ENCODE measurements around the gene PEX11B. TPM values are rescaled to one million over a fixed set of nuclear protein-coding genes. Genes with fewer than 3 reads are reported as not detected.
"Not testable (repeated sequence)": the region's sequence is repeated elsewhere in the genome, so short reads cannot be mapped to it uniquely, and the experiment has no call there.

PEX11B gene
- total RNA-seq, 2 donors from 2014 or later = 33.8 to 37.1 TPM

DNA sequence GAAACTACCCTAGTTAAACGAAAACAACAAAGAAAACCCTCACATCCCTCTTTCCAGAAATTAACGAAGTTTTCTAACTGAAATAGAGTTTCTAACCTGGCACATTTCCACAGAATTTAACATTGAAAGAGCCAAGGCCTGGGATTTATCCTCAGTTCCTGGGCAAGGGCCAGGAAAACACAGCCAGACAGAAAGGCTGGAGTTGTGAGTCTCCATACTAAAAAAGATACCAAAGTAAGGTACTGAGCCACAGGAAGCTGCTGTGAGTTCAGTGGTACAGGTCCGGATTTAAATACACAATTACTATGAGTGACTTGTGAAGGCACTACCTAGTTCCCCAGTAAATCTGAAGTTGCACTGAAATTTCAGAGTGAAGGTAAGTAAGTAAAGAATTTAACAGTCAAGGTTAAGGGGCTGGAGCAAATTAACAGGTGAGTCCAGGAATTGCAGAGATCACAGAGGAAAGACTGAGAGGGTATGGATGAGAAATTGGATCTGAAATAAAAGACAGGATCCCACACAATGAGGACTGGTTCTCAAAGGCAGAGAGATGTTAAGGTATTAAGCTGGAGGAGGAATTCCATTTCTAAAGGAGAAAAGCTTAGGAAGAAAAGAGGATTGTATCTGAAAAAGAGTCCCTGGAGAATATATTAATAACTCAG, 38.4 kb upstream of the PEX11B start:
- no peak for ATAC-seq
- intact Hi-C loops (cut with DNase I, micrococcal nuclease) = no loop called here
- DNase-seq = no peak

- no peak for DNase-seq
- intact Hi-C loops (cut with DNase I, micrococcal nuclease) = no loop called here
- ATAC-seq = no peak
These were observed 37.8 kb upstream of the PEX11B start for GRCh38 chr1:145956361-145956760.

- intact Hi-C loops (cut with DNase I, micrococcal nuclease) = no loop called here
- ATAC-seq = no peak
- no peak for DNase-seq
These were observed 36.9 kb upstream of the PEX11B start for GRCh38 chr1:145955436-145955835.

- ATAC-seq = peak; percentile 41
- intact Hi-C loops (cut with DNase I, micrococcal nuclease) = no loop called here
- DNase-seq = no peak
These were observed 35.3 kb upstream of the PEX11B start for GRCh38 chr1:145953861-145954260.

DNA sequence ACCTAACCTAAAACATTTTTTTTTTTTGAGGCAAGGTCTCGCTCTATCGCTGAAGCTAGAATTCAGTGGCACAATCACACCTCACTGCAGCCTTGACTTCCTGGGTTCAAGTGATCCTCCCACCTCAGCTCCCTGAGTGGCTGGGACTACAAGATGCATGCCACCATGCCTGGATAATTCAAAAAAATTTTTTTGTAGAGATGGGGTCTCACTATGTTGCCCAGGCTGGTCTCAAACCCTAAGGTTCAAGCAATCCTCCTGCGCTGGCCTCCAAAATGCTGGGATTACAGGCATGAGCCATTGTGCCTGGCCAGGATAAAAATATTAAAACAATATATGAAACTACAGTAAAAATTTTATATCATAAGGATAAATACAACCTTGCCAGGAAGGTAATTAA, 34.4 kb upstream of the PEX11B start:
- intact Hi-C loops (cut with DNase I, micrococcal nuclease) = no loop called here
- DNase-seq = no peak
- ATAC-seq = no peak

DNA sequence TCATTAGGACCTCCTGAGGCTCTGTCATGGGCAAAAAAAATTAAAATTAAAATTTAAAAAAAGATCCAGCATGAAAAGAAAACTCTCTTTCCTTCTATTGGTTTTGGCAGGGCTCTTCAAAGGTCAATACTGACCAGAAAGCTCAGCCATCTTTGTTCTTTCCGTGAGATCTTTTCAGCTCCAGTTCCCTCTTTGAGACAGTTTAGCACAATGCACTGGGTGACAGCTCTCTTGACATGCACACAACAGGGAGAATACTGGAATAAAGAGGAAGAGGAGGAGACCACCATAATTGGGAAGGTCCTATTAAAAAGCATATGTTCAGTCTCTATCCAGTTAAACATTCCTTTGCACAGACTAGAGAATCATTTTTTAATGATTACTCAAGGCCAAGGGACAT, 33.0 kb upstream of the PEX11B start:
- intact Hi-C loops (cut with DNase I, micrococcal nuclease) = no loop called here
- no peak for ATAC-seq
- no peak for DNase-seq

GRCh38 chr1:145949219-145949618, 30.7 kb upstream of the PEX11B start:
- ATAC-seq (no peak), DNase-seq (no peak)
- intact Hi-C loops (cut with DNase I, micrococcal nuclease) = no loop called here

GRCh38 chr1:145947551-145947950, 29.0 kb upstream of the PEX11B start:
- DNase-seq (no peak), ATAC-seq (no peak)
- intact Hi-C loops (cut with DNase I, micrococcal nuclease) = no loop called here

DNA sequence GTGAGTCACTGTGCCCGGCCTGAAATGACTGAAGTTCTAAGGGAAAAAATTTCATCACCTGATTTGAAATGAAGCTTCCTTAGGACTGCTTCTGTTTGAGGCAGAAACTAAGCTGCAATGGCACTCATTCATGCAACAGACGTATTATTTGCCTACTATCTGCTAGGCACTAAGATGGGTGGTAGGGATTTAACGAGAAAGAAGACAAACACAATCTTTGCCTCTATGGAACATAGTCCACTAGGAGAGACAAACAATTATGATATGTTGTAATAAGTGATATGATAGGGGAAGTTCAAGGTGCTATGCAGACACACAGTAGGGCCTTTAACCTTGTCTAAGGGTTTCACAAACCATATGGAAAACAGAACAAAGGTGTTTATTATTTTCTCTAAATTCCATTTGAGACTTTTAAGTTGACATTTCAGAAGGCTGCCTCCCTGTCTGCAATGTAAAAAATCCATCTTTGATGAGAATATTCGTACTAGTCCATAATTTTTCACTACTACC, 28.0 kb upstream of the PEX11B start:
- ATAC-seq (peak; percentile 78), DNase-seq (no peak)
- intact Hi-C loops (cut with DNase I, micrococcal nuclease) = no loop called here

- ATAC-seq = peak; percentile 75
These were observed 26.0 kb upstream of the PEX11B start for GRCh38 chr1:145944532-145944931.

DNA sequence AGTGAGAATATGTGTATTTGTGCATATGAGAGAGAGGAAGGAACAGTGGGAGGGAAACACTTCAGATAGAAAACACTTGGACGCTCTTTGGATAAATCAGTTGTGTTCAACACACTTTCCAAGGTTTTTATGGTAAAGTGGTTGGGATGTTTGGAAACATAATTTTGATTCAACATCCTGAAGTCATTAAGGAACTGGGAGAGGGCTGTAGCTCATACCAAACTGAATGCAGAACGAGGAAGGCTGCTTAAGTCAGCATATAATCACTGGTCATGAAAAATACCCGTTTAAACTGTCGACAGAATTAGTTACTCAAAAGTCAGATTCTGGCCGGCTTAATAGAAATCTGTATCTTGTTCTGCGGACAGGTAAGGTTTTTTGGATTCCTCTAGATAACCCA, 24.4 kb upstream of the PEX11B start:
- no peak for ATAC-seq
- DNase-seq = no peak
- intact Hi-C loops (cut with DNase I, micrococcal nuclease) = no loop called here

More at GRCh38 chr1:145944532-145944931, 26.0 kb upstream of the PEX11B start:
- no peak for DNase-seq
- intact Hi-C loops (cut with DNase I, micrococcal nuclease) = no loop called here

GRCh38 chr1:145942405-145942804, 23.9 kb upstream of the PEX11B start:
- ATAC-seq (no peak), DNase-seq (no peak)
- intact Hi-C loops (cut with DNase I, micrococcal nuclease) = no loop called here

GRCh38 chr1:145937436-145937835, 18.9 kb upstream of the PEX11B start:
- ATAC-seq (no peak), DNase-seq (no peak)
- intact Hi-C loops (cut with DNase I, micrococcal nuclease) = no loop called here

DNA sequence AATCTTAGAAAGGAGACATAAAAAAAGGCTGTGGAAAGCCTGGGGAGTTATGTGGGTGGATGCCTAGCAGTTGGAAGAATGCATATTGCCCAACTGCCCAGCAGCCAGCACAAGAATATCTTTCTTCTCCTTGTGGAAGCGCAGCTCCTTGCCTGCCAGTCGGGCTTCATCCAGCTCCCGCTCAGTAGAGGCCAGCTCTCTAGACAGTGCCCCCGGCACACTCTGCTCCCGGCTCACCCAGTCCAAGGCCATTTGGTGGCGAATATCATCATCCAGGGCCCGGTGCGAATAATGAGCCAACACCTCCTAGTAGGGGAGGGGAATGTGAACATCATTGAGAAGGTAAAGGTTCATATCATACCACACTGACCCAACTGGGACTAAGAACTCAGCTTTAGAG, 17.7 kb upstream of the PEX11B start:
- no peak for DNase-seq
- ATAC-seq = no peak
- intact Hi-C loops (cut with DNase I, micrococcal nuclease) = no loop called here

- DNase-seq (no peak), ATAC-seq (peak; percentile 62)
- intact Hi-C loops (cut with DNase I, micrococcal nuclease) = no loop called here
These were observed 17.2 kb upstream of the PEX11B start for GRCh38 chr1:145935708-145936107.

GRCh38 chr1:145932522-145933009, 14.0 kb upstream of the PEX11B start:
- DNase-seq; ATAC-seq; intact Hi-C loops (cut with DNase I, micrococcal nuclease): not testable (repeated sequence)

GRCh38 chr1:145927916-145928643, 9.6 kb upstream of the PEX11B start:
- ATAC-seq (peak; percentile 15), DNase-seq (peak in 1 of 2 donors; percentile 41)
- intact Hi-C loops (cut with DNase I, micrococcal nuclease) = no loop called here

DNA sequence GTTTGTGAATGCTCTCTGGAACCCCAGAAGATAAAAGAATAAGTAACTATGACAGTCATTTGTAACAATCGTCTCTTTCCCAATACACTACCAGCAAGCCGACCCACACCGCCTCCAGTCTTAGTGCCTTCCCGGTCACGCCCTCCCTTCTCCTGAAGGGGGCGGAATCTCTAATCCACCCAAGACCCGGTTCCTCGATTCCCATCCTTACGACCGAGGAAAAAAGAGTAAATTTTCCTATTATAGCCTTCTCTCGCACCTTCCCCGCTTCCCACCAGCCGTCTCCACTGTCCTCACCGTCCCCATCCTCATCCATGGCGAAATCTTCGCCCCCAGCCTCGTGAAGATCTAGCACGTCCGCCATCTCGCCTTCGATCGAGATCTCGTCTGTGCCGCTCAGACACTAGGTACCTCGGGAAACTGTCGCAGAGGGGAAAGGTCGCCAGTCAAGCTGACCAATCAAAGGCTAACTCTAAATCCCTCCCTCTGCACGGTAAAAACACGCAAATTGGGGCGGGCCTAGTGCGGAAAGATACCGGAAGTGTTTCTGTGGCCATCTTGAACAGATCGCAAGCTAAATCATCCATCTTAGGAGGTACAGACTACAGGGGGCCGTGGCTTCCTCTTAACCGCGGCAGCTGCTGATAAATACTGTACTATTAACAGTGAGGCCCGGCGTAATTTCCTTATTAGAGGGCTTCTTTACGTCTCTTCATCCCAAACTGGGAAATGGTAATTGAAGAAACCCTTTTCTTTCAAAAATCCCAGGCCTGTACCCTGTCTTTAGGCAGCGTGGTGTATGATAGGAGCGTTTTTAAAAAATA, 8.8 kb upstream of the PEX11B start, which contains the start of gene RBM8A:
Gene RBM8A, minus strand, starts transcription at position 422 of the 824 bp plus-strand sequence. Its CDS starts 58 bp downstream, at position 364.
- intact Hi-C loops (cut with DNase I, micrococcal nuclease) = no loop called here
- peak; percentile 98 for ATAC-seq
- DNase-seq = peak; percentile 92 to 97

GRCh38 chr1:145926686-145927062, 8.2 kb upstream of the PEX11B start:
- no peak for DNase-seq
- peak; percentile 9 for ATAC-seq
- intact Hi-C loops (cut with DNase I, micrococcal nuclease) = no loop called here

Measured in left colon (tissue), 2 donors.